Measurements from ENCODE around the gene MED28. TPM values are rescaled to one million over a fixed set of nuclear protein-coding genes. Genes with fewer than 3 reads are reported as not detected.

The MED28 gene
- total RNA-seq, 1 donor from 2014 or later, result 15.9 TPM

DNA sequence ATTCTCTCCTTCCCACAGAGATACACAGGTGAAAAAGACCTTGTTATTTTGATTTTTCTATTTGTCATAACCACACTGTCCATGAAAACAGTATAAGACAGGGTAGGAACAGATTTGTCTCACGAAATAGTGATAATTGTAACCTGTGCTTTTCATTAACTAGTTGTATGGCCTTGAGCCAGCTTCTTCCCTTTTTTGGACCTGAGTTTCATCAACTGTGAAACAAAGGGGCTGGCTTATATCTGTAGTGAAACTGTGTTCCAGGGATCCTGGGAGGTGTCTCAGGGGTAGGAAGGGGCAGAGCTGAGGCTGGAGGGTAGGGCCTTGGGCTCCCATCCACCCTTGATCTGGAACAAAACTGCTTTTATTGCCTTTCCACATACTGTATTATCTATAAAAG, 50.9 kb downstream of the MED28 start:
- peak; percentile 20 for ATAC-seq
- no peak for DNase-seq (ENCODE audit: low spot score)

DNA sequence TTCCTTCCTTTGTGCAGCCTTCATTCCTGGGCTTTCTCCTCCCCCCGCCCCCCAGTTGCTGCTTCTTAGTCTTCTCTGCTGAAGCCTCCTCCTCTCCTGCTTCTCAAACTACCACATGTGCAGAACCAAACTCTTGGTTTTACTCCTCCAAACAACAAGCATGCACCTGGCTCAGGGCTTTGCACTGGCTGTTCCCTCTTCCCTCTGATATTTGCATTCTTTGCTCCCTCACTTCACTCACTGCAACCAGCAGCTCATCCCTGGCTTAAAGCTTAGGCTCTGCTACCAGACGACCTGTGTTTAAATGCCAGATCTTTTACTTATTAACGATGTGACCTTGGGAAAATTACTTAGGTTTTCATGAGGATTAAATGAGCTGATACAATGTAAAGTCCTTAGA, 51.4 kb downstream of the MED28 start:
- ATAC-seq, result no peak

DNA sequence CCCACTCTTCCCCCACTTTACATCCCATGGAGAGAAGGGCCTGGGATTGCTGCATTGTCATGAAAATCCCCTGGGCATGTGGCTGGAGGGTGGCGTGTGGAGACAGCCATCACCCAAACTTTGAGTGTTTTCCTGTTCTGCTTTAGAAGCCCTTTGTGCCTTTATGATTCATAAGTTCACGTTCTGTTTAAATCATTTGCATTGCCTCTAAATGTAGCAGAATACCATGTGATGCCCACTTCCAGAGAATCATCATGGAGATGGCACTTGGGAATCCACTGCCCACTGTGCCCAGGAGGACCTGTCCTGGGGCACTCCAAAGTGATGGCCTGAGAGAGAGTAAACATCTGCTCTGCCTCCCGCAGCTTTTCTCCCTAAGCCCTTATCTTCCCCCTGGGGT, 52.8 kb downstream of the MED28 start:
- DNase-seq (ENCODE audit: low spot score) (no peak), ATAC-seq (no peak)

More for the DNA sequence above, 51.4 kb downstream of the MED28 start:
- DNase-seq (ENCODE audit: low spot score), result no peak

DNA sequence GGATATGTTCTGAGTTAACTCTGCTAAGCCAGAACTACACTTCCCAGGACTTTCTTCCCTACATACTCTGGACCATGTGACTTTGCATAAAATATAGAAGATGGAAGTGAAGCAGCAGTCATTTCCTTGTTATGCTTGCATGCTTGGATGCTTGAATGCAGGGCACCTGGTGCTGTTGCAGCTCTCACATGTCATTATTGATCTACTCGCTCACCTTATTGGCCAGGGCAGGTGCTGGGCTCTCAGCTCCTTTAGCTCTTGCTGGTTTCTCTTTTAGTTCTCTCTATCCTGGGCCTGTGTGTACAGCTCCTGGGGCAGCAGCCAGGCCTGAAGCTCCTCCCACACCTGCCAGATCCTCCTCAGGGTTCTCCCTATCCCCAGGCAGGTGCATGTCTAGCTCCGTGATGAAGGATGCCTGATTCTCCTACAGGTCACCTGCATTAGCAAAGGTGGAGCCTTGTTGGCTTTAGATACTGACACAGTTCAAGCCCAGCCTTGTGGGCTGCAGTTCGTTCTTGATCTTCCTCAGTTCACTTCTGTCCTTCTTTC, 53.3 kb downstream of the MED28 start:
- DNase-seq (ENCODE audit: low spot score), result no peak
- no peak for ATAC-seq

DNA sequence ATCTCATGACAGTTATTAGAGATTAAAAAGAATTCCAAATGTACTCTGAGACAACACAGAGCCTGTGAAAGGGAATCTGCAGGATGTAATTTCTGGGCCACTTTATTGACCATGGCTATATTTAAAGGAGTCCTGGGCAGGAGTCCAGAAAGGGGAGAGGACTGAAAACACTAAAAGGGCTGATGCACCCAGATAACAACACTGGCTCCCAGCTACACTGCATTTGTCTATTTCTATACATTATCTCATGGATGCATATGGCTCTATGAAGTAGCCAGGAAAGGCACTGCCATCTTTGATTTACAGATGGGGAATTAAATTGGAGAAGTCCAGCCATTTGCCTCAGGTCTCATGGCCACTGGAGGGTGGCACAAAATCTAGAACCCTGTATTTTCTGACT, 56.0 kb downstream of the MED28 start:
- DNase-seq (ENCODE audit: low spot score) (no peak), ATAC-seq (no peak)

DNA sequence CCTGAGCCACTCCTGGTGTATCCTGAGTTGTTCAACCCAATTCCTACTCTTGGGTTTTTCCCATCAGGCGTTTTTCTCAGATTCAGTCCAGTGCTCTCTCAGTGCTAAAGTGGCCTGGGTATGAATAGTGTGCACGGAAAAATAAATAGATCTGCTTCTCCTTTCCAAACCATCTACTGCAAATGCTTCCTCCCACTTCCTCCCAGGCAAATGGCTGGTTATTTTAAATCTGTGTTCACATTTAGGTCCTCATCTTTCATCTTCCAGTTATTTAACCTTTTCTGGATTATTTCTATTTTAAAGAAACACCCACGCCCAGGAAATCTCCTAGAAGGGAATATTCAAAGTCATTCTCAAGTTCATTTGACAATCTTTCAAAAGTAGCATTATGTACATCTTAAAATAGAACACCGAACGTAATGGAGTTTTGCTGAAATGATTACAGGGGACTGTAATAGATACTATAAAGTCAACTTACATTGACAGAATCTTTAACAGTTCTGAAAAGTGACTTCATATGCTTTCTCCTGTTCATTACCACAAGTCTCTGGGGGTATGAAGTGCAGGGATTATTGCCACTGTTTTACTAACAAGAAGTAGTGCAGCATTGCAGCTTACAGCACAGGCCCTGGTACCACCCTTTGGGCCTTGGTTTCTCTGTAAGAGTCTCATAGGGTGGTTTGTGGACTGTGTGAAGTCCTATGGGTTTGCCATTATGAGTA, 66.3 kb downstream of the MED28 start:
- ATAC-seq (no peak), DNase-seq (ENCODE audit: low spot score) (no peak)

DNA sequence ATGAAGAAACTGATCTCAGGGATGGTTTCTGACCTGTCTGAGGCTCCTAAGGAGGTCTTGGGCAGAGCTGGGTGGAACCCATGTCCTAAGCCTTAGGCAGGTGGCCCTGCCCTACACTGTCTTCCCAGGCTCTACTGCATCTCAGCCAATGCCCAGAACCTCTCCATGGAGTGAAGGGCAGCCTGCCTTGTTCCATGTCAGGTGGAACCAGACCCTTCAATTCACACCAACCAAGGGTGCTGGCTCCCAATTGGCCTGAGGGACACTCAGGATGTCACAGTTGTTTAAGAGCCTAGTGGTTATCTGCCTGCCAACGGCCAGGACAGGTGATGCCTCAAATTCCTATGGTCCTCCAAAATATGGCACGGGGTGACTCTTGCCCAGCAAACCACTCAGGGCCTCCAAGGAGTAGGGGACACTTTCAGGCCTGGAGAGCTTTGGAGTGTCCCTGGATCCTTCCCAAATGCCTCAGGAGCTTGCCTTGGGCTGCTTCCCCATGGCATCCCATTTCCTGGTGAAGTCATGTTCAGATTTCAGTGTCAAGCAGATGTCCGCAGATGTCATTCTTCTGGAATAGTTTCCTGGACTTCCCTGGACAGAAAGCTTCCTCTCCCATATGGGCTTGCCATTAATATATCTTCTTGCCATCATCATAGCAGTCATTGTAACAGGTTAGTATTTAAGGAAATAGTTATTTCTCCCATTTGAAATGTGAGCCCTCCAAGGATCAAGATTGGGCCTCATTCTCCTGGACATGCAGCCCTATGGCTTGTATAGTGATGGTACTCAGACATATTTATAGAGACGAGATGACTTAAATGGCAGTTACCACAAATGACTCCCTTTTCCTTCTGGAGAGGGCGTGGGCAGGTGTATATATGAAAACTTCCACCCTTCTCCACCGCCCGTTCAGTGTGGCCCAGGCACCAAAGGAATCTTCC, 67.1 kb downstream of the MED28 start:
- ATAC-seq (no peak), DNase-seq (ENCODE audit: low spot score) (no peak)

DNA sequence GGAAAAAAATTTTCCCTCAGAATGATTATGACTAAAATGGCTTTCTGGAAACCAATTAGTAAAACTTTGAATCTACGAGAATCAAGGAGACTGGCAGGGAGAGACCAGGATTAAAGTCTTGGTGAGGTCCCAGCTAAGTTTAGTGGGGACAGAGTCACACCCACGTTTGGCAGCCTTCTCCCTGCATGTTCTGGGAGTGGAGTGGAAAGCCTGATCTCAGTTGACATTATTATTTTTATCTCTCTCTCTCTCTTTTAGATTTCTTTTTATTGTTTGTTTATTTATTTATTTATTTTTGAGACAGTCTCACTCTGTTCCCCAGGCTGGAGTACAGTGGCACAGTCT, 67.8 kb downstream of the MED28 start:
- DNase-seq (ENCODE audit: low spot score) (no peak), ATAC-seq (no peak)

Other genes starting within 250 kb of the MED28 start
- gene QDPR, start 102.6 kb upstream of the MED28 start, total RNA-seq, result 156 TPM
- gene CLRN2, start 99.5 kb upstream of the MED28 start, total RNA-seq, result not detected
- 67.0 TPM for gene LAP3, start 37.4 kb upstream of the MED28 start, total RNA-seq
- gene FAM184B, start 167.0 kb downstream of the MED28 start, total RNA-seq, result not detected
- 4.3 TPM for gene DCAF16, start 196.1 kb downstream of the MED28 start, total RNA-seq
- 0.38 TPM for gene NCAPG, start 196.3 kb downstream of the MED28 start, total RNA-seq

Data from left lobe of liver (tissue), 2 donors.